HS-5 (cell line): Measurements from ENCODE around the gene TAF8.
"Not testable (repeated sequence)": the region's sequence is repeated elsewhere in the genome, so short reads cannot be mapped to it uniquely, and the experiment has no call there.

Experiments
- DNase-seq: peaks from one replicate; pipeline ENCODE4 v3.0.0-alpha.2; 2012; ENCODE audit warnings: low read depth

Gene TAF8, protein sequence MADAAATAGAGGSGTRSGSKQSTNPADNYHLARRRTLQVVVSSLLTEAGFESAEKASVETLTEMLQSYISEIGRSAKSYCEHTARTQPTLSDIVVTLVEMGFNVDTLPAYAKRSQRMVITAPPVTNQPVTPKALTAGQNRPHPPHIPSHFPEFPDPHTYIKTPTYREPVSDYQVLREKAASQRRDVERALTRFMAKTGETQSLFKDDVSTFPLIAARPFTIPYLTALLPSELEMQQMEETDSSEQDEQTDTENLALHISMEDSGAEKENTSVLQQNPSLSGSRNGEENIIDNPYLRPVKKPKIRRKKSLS

GRCh38 chr6:42050297-42051267 lies at the start of gene TAF8:
Gene TAF8 (plus strand): TSS chr6:42050524. CDS start chr6:42050542, 18 bp downstream.
- peak; percentile 87 for DNase-seq

GRCh38 chr6:42001506-42001905 lies 48.8 kb upstream of the TAF8 start:
- DNase-seq = no peak

DNA sequence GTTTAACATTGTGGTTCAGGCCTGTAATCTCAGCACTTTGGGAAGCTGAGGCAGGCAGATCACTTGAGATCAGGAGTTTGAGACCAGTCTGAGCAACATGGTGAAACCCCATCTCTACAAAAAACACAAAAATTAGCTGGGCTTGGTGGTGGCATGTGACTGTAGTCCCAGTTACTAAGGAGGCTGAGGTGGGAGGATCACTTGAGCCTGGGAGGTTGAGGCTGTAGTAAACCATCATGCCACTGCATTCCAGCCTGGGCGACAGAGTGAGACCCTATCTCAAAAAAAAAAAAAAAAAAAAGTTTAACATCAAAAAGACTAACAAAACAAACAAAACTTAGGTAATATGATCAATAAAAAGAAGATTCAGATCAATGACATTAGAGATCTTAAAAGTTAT lies 46.7 kb upstream of the TAF8 start:
- not testable (repeated sequence) for DNase-seq

DNA sequence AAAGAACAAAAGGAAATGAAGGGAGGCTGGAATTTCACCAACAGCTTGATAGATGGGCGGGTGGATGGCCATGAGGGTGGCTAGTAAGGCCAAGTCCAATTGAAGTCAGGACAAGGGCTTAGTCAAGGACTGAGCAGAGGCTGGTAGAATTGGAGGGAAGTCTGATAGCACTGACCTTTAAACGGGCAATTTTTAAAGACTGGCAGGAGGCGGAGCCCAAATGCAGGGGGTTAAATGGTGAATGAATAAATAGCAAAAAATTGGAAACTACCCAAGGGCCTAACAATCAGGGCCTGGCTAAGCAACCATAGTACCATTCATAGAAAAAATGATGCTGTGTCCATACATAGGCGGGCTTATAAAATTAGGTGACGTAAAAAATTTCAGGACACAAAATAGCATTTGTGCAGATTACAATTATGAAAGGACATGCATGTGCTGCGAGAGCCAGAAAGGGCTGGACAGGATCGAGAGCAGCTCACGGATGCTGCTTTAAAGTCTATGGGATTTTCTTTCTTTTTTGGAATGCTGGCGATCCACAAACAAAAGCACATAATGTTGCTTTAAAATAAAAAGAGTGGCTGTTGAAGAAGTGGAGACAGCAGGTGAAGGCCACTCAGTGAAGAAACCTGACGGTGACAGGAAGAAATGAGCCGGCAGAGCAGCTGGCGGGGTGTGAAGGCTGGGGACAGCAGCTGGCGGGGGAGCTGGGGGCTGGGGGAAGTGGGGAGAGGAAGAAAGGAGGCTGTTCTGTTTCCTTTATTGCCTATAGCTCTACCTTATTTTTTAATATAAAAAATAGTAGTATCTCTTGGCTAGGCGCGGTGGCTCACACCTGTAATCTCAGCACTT lies 42.8 kb upstream of the TAF8 start:
- no peak for DNase-seq

- not testable (repeated sequence) for DNase-seq
These were observed 42.2 kb upstream of the TAF8 start for GRCh38 chr6:42008138-42008528.

DNA sequence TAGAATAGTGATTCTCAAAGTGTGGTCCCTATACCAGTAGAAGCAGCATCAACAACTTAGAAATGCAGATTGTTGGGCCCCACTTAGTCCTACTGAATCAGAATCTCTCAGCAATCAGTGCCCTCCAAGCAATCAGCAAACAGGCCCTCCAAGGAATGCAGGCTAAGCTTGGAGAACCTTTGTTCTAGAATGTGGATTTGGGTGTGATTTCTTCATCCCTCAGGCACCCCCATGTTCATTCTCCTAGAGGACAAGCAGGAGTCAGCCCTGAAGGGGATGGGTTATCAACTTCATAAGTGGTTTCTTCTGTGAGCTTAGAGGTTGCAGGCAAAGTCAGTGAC lies 40.5 kb upstream of the TAF8 start:
- no peak for DNase-seq

- DNase-seq = no peak
These were observed 40.0 kb upstream of the TAF8 start for GRCh38 chr6:42010185-42010891.

DNA sequence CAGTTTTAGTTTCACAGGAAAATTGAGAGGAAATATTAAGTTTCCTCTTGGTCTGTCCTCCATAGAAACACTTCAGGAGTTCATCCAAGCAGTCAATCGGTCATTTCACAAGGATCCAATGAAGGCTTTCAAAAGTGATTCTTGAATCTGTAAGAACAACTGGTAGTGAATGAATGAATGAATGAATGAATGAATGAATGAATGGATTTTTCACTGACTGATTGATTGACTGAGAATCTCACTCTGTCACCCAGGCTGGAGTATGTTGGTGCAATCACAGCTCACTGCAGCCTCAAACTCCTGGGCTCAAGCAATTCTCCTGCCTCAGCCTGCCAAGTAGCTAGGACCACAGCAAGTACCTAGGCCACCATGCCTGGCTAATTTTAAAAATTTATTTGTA lies 39.4 kb upstream of the TAF8 start:
- no peak for DNase-seq

- DNase-seq = no peak
These were observed 37.7 kb upstream of the TAF8 start for GRCh38 chr6:42012501-42013133.

GRCh38 chr6:42013134-42013516 lies 37.2 kb upstream of the TAF8 start:
- DNase-seq = no peak

- peak; percentile 61 for DNase-seq
These were observed 33.2 kb upstream of the TAF8 start for GRCh38 chr6:42017021-42017643.

- DNase-seq = no peak
These were observed 29.4 kb upstream of the TAF8 start for GRCh38 chr6:42020967-42021366.

GRCh38 chr6:42021847-42022754 lies 28.2 kb upstream of the TAF8 start:
- no peak for DNase-seq

GRCh38 chr6:42022755-42023384 lies 27.5 kb upstream of the TAF8 start:
- no peak for DNase-seq

- no peak for DNase-seq
These were observed 25.1 kb upstream of the TAF8 start for GRCh38 chr6:42025066-42025844.

DNA sequence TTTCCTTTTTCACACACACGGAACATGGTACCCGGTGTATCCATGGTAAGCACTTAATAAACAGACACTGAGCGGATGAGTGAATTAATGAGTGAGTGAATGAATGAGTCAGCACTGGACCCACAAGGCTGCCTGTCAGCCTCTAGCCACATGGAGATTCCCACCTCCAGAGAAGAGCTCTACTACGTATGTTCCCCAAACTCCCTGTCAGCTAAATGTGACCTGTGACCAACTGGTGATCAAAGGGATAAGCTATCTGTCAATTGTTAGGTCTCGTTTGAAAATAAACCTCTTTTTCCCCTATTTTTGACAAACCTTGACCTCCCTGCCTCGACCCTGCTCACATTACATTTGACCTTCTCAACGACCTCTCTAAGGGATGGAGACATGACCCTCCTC lies 24.5 kb upstream of the TAF8 start:
- no peak for DNase-seq

DNA sequence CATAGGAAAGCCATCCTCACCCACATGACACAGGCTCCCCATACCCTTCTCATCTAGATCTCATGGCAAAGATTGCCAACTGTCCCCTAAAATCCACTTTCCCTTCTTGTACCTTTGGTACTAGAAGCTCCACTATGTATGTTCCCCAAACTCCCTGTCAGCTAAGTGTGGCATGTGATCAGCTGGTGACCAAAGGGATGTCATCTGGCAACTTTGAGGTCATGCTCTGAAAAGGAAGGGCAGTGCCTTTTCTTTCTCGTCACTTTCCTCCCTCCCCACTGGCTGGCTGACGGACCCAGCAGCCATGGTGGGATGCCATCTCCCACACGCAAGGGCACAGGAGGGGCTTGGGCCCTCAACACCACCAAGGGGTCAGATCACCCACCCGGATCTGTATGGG lies 23.8 kb upstream of the TAF8 start:
- DNase-seq = no peak
